Neural crest cell (in vitro differentiated cells): Measurements from ENCODE around the gene PPIL3. TPM values are rescaled to one million over a fixed set of nuclear protein-coding genes. Genes with fewer than 3 reads are reported as not detected.
A peak's percentile ranks its signal among the peaks of the same experiment; 100 is the strongest.

Source experiments
- DNase-seq: peaks from one replicate; pipeline ENCODE4 v3.0.0; 2021; ENCODE audit warnings: low read depth, mixed read lengths, low spot score
- H3K27ac Mint-ChIP-seq: one replicate; pipeline ENCODE4 v1.8.0; 2021; ENCODE audit warnings: mild to moderate bottlenecking, mixed read lengths; ENCODE audit not compliant: unreplicated experiment
- H3K27me3 Mint-ChIP-seq: 2 replicates; pipeline ENCODE4 v1.8.0; 2021; ENCODE audit warnings: low read depth, mild to moderate bottlenecking, mixed read lengths
- H3K36me3 Mint-ChIP-seq: 2 replicates; pipeline ENCODE4 v1.8.0; 2021; ENCODE audit warnings: low read depth, mild to moderate bottlenecking, mixed read lengths
- H3K4me1 Mint-ChIP-seq: 2 replicates; pipeline ENCODE4 v1.8.0; 2021; ENCODE audit warnings: mixed read lengths
- H3K4me3 Mint-ChIP-seq: one replicate; pipeline ENCODE4 v1.8.0; 2021; ENCODE audit warnings: mild to moderate bottlenecking, mixed read lengths
- H3K9me3 Mint-ChIP-seq: 2 replicates; pipeline ENCODE4 v1.8.0; 2021; ENCODE audit warnings: mixed read lengths
- CTCF ChIP-seq: fragments of 200-600 bp; sonication (generic); conservative IDR thresholded peaks from 2 replicates; pipeline ENCODE4 v1.5.0; 2021; ENCODE audit warnings: antibody characterized with exemption, mild to moderate bottlenecking
- total RNA-seq: library from RNA; stranded (reverse); gene quantifications from 2 replicates; pipeline ENCODE4 v1.2.1, GENCODE V29; 2021

The PPIL3 gene
- total RNA-seq, 1 donor from 2014 or later, result 59.7 TPM

- no peaks in the 10 kb centered on the region for H3K9me3 Mint-ChIP-seq
- no peak overlapping the region for H3K4me3 Mint-ChIP-seq
- H3K36me3 Mint-ChIP-seq, result peaks cover 10% of the 10 kb centered on the region
- TF ChIP-seq CTCF, result no peak
- H3K27ac Mint-ChIP-seq, result no peak overlapping the region
- H3K27me3 Mint-ChIP-seq, result no peaks in the 10 kb centered on the region
- no peaks in the 10 kb centered on the region for H3K4me1 Mint-ChIP-seq
- no peak for DNase-seq
Measured at GRCh38 chr2:200847269-200847668, 41.6 kb downstream of the PPIL3 start.

- no peaks in the 10 kb centered on the region for H3K36me3 Mint-ChIP-seq
- no peaks in the 10 kb centered on the region for H3K4me1 Mint-ChIP-seq
- H3K9me3 Mint-ChIP-seq, result no peaks in the 10 kb centered on the region
- H3K27me3 Mint-ChIP-seq, result no peaks in the 10 kb centered on the region
- no peak for TF ChIP-seq CTCF
- no peak for DNase-seq
- H3K27ac Mint-ChIP-seq, result peak overlapping the region; percentile 54
- no peak overlapping the region for H3K4me3 Mint-ChIP-seq
Measured at GRCh38 chr2:200845669-200846325, 43.1 kb downstream of the PPIL3 start.

- DNase-seq, result no peak
- Mint-ChIP-seq H3K36me3 (no peaks in the 10 kb centered on the region), H3K27ac (no peak overlapping the region), H3K9me3 (no peaks in the 10 kb centered on the region), H3K27me3 (no peaks in the 10 kb centered on the region), H3K4me3 (no peak overlapping the region), H3K4me1 (no peaks in the 10 kb centered on the region)
- no peak for TF ChIP-seq CTCF
Measured at GRCh38 chr2:200845194-200845593, 43.7 kb downstream of the PPIL3 start.

- no peaks in the 10 kb centered on the region for H3K4me1 Mint-ChIP-seq
- no peak for DNase-seq
- no peaks in the 10 kb centered on the region for H3K36me3 Mint-ChIP-seq
- H3K27me3 Mint-ChIP-seq, result no peaks in the 10 kb centered on the region
- no peak overlapping the region for H3K4me3 Mint-ChIP-seq
- TF ChIP-seq CTCF, result no peak
- H3K9me3 Mint-ChIP-seq, result no peaks in the 10 kb centered on the region
- no peak overlapping the region for H3K27ac Mint-ChIP-seq
Measured at GRCh38 chr2:200843993-200844948, 44.6 kb downstream of the PPIL3 start.

- TF ChIP-seq CTCF, result no peak
- no peak for DNase-seq
- no peak overlapping the region for H3K4me3 Mint-ChIP-seq
- H3K36me3 Mint-ChIP-seq, result no peaks in the 10 kb centered on the region
- H3K27me3 Mint-ChIP-seq, result no peaks in the 10 kb centered on the region
- H3K27ac Mint-ChIP-seq, result no peak overlapping the region
- H3K4me1 Mint-ChIP-seq, result no peaks in the 10 kb centered on the region
- H3K9me3 Mint-ChIP-seq, result no peaks in the 10 kb centered on the region
Measured at GRCh38 chr2:200839513-200839912, 49.4 kb downstream of the PPIL3 start.
